GM18868 (cell line): ENCODE results near the gene GSTT4.
"Not testable (repeated sequence)": the region's sequence is repeated elsewhere in the genome, so short reads cannot be mapped to it uniquely, and the experiment has no call there.

Experiments
- ATAC-seq: cut with Tn5 transposase; IDR thresholded peaks from one replicate; pipeline ENCODE4 v1.9.1; 2021; ENCODE audit warnings: mild to moderate bottlenecking, moderate library complexity; ENCODE audit not compliant: unreplicated experiment

The GSTT4 gene

GRCh38 chr22:24005201-24005600, at the start of gene GSTT4:
Gene GSTT4 (minus strand): TSS chr22:24005453. CDS start chr22:24005356, 97 bp downstream.
- no peak for ATAC-seq

- ATAC-seq: no peak
Observed at GRCh38 chr22:24054356-24054755, 49.1 kb upstream of the GSTT4 start.

GRCh38 chr22:24053481-24054226, 48.4 kb upstream of the GSTT4 start:
- ATAC-seq: peak; percentile 63

GRCh38 chr22:24051568-24051967, 46.3 kb upstream of the GSTT4 start:
- no peak for ATAC-seq

GRCh38 chr22:24051028-24051427, 45.8 kb upstream of the GSTT4 start:
- no peak for ATAC-seq

GRCh38 chr22:24049978-24050377, 44.7 kb upstream of the GSTT4 start:
- ATAC-seq: no peak

GRCh38 chr22:24049211-24049610, 44.0 kb upstream of the GSTT4 start:
- ATAC-seq: no peak

GRCh38 chr22:24046024-24046423, 40.8 kb upstream of the GSTT4 start:
- ATAC-seq: no peak

GRCh38 chr22:24043958-24044357, 38.7 kb upstream of the GSTT4 start:
- no peak for ATAC-seq

GRCh38 chr22:24043465-24043864, 38.2 kb upstream of the GSTT4 start:
- ATAC-seq: not testable (repeated sequence)

GRCh38 chr22:24040946-24041345, 35.7 kb upstream of the GSTT4 start:
- ATAC-seq: no peak

GRCh38 chr22:24039046-24039445, 33.8 kb upstream of the GSTT4 start:
- ATAC-seq: no peak

- ATAC-seq: no peak
Observed at GRCh38 chr22:24037851-24038765, 32.9 kb upstream of the GSTT4 start.

- no peak for ATAC-seq
Observed at GRCh38 chr22:24035296-24035695, 30.0 kb upstream of the GSTT4 start.

GRCh38 chr22:24033731-24034130, 28.5 kb upstream of the GSTT4 start:
- no peak for ATAC-seq

- ATAC-seq: no peak
Observed at GRCh38 chr22:24030186-24030702, 25.0 kb upstream of the GSTT4 start.

- no peak for ATAC-seq
Observed at GRCh38 chr22:24029304-24029703, 24.1 kb upstream of the GSTT4 start.

GRCh38 chr22:24028533-24028932, 23.3 kb upstream of the GSTT4 start:
- ATAC-seq: no peak

- no peak for ATAC-seq
Observed at GRCh38 chr22:24027991-24028390, 22.7 kb upstream of the GSTT4 start.

GRCh38 chr22:24027389-24027975, 22.2 kb upstream of the GSTT4 start:
- ATAC-seq: no peak

- no peak for ATAC-seq
Observed at GRCh38 chr22:24026733-24027132, 21.5 kb upstream of the GSTT4 start.
